ENCODE measurements around the gene STIMATE. TPM values are rescaled to one million over a fixed set of nuclear protein-coding genes. Genes with fewer than 3 reads are reported as not detected.

Gene STIMATE
- total RNA-seq, 1 donor from 2014 or later: 12.1 TPM

DNA sequence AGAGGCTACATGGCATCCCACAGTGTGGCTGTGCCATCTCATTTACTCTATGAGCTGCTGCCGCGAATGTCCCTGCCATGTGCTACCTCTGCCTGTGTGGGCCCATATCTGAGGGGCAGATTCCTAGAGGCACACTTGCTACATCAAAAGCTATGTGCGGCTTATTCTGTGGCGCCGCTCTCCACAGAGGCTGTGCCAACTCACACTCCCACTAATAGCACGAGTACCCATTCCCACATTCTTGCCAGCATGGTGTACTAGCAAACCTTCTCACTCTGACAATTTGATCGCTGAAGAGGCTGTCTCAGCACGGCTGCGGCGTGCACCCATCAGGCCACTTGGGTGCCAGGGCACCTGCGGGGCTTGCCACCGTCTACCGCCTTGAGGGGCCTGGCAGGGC lies 31.4 kb downstream of the STIMATE start:
- no peak overlapping the region for H3K27ac ChIP-seq (ENCODE audit: low read depth, low read length)
- no peak overlapping the region for H2AFZ ChIP-seq (ENCODE audit: low read depth, low read length)
- H3K4me3 ChIP-seq (ENCODE audit: insufficient read depth, low read depth, low read length): no peak overlapping the region
- no peaks in the 10 kb centered on the region for H3K79me2 ChIP-seq (ENCODE audit: insufficient read depth, low read length)
- no peak for TF ChIP-seq EZH2 (IDR thresholded peaks at IDR 0.05; ENCODE audit: insufficient read depth, low read length)
- no peak for TF ChIP-seq CTCF (IDR thresholded peaks at IDR 0.05; ENCODE audit: insufficient read depth, low read depth, low read length)
- no peak overlapping the region for H3K4me3 Mint-ChIP-seq (ENCODE audit: unreplicated experiment)
- no peak overlapping the region for H3K27ac Mint-ChIP-seq (ENCODE audit: unreplicated experiment)
- no peaks in the 10 kb centered on the region for H3K27me3 ChIP-seq (ENCODE audit: insufficient read depth, low read length)
- no peaks in the 10 kb centered on the region for H3K27me3 Mint-ChIP-seq (ENCODE audit: low read depth, unreplicated experiment)
- H4K20me1 ChIP-seq (ENCODE audit: insufficient read depth, low read length): peaks cover 21% of the 10 kb centered on the region
- H3K4me1 Mint-ChIP-seq (ENCODE audit: low read depth, unreplicated experiment): no peaks in the 10 kb centered on the region
- H3K4me1 ChIP-seq (ENCODE audit: insufficient read depth, low read length): no peaks in the 10 kb centered on the region
- H3K9me3 ChIP-seq (ENCODE audit: insufficient read depth, low read depth, low read length): peaks cover 2% of the 10 kb centered on the region
- no peak overlapping the region for H3K9ac ChIP-seq (ENCODE audit: low read length)
- no peaks in the 10 kb centered on the region for H3K36me3 ChIP-seq (ENCODE audit: insufficient read depth, low read length)
- peaks cover 17% of the 10 kb centered on the region for H3K9me3 Mint-ChIP-seq (ENCODE audit: unreplicated experiment)
- DNase-seq (ENCODE audit: low read depth) (no peak), FAIRE-seq (no peak)
- no peak overlapping the region for H3K4me2 ChIP-seq (ENCODE audit: low read length)
- peaks cover 21% of the 10 kb centered on the region for H3K36me3 Mint-ChIP-seq (ENCODE audit: low read depth, unreplicated experiment)

DNA sequence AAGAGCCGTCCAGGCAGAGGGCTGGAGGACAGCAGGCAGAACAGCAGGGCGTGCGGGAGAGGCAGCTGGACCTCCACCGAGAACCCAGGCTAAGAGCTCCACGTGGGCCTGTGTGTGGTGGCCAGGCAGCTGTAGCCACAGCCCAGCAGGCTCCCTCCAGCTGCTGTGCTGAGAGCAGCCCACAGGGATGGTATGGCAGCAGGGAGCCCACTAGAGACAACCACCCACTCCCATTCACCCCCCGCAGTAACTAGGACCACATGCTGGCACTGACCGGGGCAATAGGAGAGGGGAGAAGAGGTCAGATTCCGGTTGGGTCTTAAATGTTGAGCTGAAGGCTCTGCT lies 37.0 kb downstream of the STIMATE start:
- H4K20me1 ChIP-seq (ENCODE audit: insufficient read depth, low read length): peaks cover 33% of the 10 kb centered on the region

More for the DNA sequence above, 37.0 kb downstream of the STIMATE start:
- Mint-ChIP-seq H3K27ac (ENCODE audit: unreplicated experiment) (no peak overlapping the region), H3K9me3 (ENCODE audit: unreplicated experiment) (peaks cover 12% of the 10 kb centered on the region), H3K4me1 (ENCODE audit: low read depth, unreplicated experiment) (no peaks in the 10 kb centered on the region), H3K36me3 (ENCODE audit: low read depth, unreplicated experiment) (peaks cover 14% of the 10 kb centered on the region), H3K27me3 (ENCODE audit: low read depth, unreplicated experiment) (no peaks in the 10 kb centered on the region), H3K4me3 (ENCODE audit: unreplicated experiment) (no peak overlapping the region)
- no peak overlapping the region for H2AFZ ChIP-seq (ENCODE audit: low read depth, low read length)
- no peak overlapping the region for H3K4me2 ChIP-seq (ENCODE audit: low read length)
- H3K36me3 ChIP-seq (ENCODE audit: insufficient read depth, low read length): no peaks in the 10 kb centered on the region
- no peaks in the 10 kb centered on the region for H3K4me1 ChIP-seq (ENCODE audit: insufficient read depth, low read length)
- no peak overlapping the region for H3K4me3 ChIP-seq (ENCODE audit: insufficient read depth, low read depth, low read length)
- FAIRE-seq (no peak), DNase-seq (ENCODE audit: low read depth) (no peak)
- no peaks in the 10 kb centered on the region for H3K9me3 ChIP-seq (ENCODE audit: insufficient read depth, low read depth, low read length)
- no peaks in the 10 kb centered on the region for H3K79me2 ChIP-seq (ENCODE audit: insufficient read depth, low read length)
- TF ChIP-seq CTCF (IDR thresholded peaks at IDR 0.05; ENCODE audit: insufficient read depth, low read depth, low read length) (no peak), EZH2 (IDR thresholded peaks at IDR 0.05; ENCODE audit: insufficient read depth, low read length) (no peak)
- no peak overlapping the region for H3K27ac ChIP-seq (ENCODE audit: low read depth, low read length)
- H3K9ac ChIP-seq (ENCODE audit: low read length): no peak overlapping the region
- no peaks in the 10 kb centered on the region for H3K27me3 ChIP-seq (ENCODE audit: insufficient read depth, low read length)
